Testis (tissue), 2 donors: ENCODE measurements around the gene INPP5A.

Source experiments
- CTCF ChIP-seq, 3 experiments: fragments of 450-650 bp in 2 of 3; fragments of 200-600 bp in 1 of 3; sonication (generic) in 1 of 3; IDR thresholded peaks; one replicate each; pipeline ENCODE4 v1.5.1; 2016 to 2019; ENCODE audit warnings: antibody characterized with exemption in 3 of 3, mild to moderate bottlenecking in 2 of 3, moderate library complexity in 1 of 3
- POLR2A ChIP-seq: fragments of 450-650 bp; IDR thresholded peaks from one replicate; pipeline ENCODE4 v1.6.1; 2017; ENCODE audit warnings: antibody characterized with exemption, mild to moderate bottlenecking, moderate library complexity

- TF ChIP-seq CTCF (IDR thresholded peaks at IDR 0.05) (no peak), POLR2A (no peak)
Measured at GRCh38 chr10:132582771-132583170, 45.2 kb downstream of the INPP5A start.
